Ishikawa (cell line): Measurements from ENCODE around the gene RNASEL.

Source experiments
- CEBPB ChIP-seq: IDR thresholded peaks from 2 replicates; pipeline ENCODE4 v1.6.1; 2012
- CREB1 ChIP-seq: IDR thresholded peaks from 2 replicates; pipeline ENCODE4 v1.6.1; 2012; ENCODE audit warnings: low read depth
- EGR1 ChIP-seq: IDR thresholded peaks from 2 replicates; pipeline ENCODE4 v1.6.1; 2012
- EP300 ChIP-seq: IDR thresholded peaks from 2 replicates; pipeline ENCODE4 v1.6.1; 2012; ENCODE audit warnings: borderline replicate concordance
- FOXM1 ChIP-seq: IDR thresholded peaks from 2 replicates; pipeline ENCODE4 v1.6.1; 2012; ENCODE audit warnings: low read depth, borderline replicate concordance
- NFIC ChIP-seq: IDR thresholded peaks from 2 replicates; pipeline ENCODE4 v1.6.1; 2012
- RAD21 ChIP-seq: IDR thresholded peaks from 2 replicates; pipeline ENCODE4 v1.6.1; 2012; ENCODE audit warnings: low read depth
- TAF1 ChIP-seq: IDR thresholded peaks from 2 replicates; pipeline ENCODE4 v1.6.1; 2012; ENCODE audit warnings: low read depth, mild to moderate bottlenecking
- TCF12 ChIP-seq: IDR thresholded peaks from 2 replicates; pipeline ENCODE4 v1.6.1; 2012; ENCODE audit warnings: low read depth
- TEAD4 ChIP-seq: IDR thresholded peaks from 2 replicates; pipeline ENCODE4 v1.6.1; 2012
- YY1 ChIP-seq: IDR thresholded peaks from 2 replicates; pipeline ENCODE4 v1.6.1; 2012; ENCODE audit warnings: low read depth
- ZBTB7A ChIP-seq: IDR thresholded peaks from 2 replicates; pipeline ENCODE4 v1.6.1; 2012; ENCODE audit warnings: low read depth
- TF ChIP-seq, protein P1 (sequence below): IDR thresholded peaks from 2 replicates; pipeline ENCODE4 v1.6.1; 2012; ENCODE audit warnings: low read depth, mild to moderate bottlenecking
- TF ChIP-seq, protein P2 (sequence below): IDR thresholded peaks from 2 replicates; pipeline ENCODE4 v1.6.1; 2012
- TF ChIP-seq, protein P3 (sequence below): IDR thresholded peaks from 2 replicates; pipeline ENCODE4 v1.6.1; 2012

Gene RNASEL

DNA sequence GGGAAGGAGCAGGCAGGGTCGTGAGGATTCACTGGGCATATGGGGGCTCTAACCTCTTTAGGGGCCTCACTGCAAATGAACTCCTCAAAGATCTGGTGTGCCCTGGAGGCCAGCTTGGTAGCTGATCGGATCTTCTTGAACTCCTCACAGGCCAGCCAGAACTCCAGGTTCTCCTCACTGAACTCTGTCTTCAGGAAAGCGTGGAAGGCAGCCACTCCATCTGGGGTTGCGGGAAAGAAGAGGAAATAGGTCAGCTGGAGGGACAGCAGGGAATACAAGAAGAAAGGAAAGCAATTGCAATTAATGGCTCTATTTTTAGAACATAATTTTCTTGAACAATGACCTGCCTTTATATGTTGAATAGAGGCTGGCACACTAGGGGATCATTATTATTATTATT, 12.9 kb upstream of the RNASEL start:
- TF ChIP-seq, protein P1, sequence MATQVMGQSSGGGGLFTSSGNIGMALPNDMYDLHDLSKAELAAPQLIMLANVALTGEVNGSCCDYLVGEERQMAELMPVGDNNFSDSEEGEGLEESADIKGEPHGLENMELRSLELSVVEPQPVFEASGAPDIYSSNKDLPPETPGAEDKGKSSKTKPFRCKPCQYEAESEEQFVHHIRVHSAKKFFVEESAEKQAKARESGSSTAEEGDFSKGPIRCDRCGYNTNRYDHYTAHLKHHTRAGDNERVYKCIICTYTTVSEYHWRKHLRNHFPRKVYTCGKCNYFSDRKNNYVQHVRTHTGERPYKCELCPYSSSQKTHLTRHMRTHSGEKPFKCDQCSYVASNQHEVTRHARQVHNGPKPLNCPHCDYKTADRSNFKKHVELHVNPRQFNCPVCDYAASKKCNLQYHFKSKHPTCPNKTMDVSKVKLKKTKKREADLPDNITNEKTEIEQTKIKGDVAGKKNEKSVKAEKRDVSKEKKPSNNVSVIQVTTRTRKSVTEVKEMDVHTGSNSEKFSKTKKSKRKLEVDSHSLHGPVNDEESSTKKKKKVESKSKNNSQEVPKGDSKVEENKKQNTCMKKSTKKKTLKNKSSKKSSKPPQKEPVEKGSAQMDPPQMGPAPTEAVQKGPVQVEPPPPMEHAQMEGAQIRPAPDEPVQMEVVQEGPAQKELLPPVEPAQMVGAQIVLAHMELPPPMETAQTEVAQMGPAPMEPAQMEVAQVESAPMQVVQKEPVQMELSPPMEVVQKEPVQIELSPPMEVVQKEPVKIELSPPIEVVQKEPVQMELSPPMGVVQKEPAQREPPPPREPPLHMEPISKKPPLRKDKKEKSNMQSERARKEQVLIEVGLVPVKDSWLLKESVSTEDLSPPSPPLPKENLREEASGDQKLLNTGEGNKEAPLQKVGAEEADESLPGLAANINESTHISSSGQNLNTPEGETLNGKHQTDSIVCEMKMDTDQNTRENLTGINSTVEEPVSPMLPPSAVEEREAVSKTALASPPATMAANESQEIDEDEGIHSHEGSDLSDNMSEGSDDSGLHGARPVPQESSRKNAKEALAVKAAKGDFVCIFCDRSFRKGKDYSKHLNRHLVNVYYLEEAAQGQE = no peak
- TF ChIP-seq TCF12 (no peak), YY1 (no peak), EP300 (no peak), RAD21 (no peak), TAF1 (no peak)
- TF ChIP-seq, protein P2, sequence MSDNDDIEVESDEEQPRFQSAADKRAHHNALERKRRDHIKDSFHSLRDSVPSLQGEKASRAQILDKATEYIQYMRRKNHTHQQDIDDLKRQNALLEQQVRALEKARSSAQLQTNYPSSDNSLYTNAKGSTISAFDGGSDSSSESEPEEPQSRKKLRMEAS = no peak

DNA sequence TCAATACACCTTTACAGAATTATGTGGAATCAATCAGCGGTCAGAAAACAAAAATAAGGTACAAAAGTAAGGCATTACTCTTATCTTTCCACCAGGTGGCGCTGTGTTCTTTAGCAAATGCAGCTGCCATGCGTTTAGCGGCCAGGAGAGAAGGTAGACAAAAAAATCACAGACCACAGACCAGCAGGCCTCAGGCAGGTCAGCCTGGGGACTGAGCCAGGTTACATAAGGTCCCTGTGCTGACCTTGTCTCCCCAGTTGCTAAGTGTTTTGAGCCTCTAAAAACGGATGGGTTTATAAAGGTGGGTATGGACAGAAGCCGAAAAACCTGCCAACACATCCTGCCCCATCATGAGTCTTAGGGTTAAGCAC, 12.3 kb upstream of the RNASEL start:
- TF ChIP-seq, protein P2 = peak; percentile 49
- TF ChIP-seq YY1 = no peak
- TF ChIP-seq, protein P3, sequence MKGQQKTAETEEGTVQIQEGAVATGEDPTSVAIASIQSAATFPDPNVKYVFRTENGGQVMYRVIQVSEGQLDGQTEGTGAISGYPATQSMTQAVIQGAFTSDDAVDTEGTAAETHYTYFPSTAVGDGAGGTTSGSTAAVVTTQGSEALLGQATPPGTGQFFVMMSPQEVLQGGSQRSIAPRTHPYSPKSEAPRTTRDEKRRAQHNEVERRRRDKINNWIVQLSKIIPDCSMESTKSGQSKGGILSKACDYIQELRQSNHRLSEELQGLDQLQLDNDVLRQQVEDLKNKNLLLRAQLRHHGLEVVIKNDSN = no peak
- TF ChIP-seq EP300 = no peak
- peak; percentile 96 for TF ChIP-seq RAD21
- no peak for TF ChIP-seq FOXM1
- TF ChIP-seq ZBTB7A = no peak

DNA sequence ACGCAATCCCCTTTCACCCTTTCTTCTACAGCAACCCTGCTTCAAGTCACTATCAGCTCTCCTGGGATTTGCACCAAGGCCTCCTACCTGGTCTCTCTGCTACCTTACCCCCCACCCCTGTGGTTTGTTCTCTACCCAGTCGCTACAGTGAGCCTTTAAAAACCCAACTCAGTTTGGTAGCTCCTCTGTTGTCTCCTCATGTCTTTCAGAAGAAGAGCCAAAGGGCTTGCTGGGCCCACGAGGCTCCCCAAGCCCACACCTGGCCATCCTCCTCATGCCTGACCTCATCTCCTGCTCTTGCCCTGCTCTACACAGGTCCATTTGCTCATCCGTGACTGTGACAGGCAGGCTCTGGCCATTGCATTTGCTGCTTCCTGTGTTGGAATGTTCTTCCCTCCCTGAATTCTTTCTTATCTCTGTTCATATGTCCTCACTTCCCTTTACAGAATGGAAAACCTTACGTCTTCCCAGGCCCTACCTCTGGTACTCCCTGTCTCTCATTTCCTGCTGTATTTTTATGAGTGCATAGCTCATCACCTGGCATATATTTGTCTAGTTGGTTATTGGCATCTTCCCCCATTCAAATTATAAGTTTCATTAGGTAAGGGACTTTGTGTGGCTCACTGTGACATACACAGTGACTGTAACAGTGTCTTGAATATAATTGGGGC, 11.8 kb upstream of the RNASEL start:
- TF ChIP-seq, protein P3 = no peak
- TF ChIP-seq CREB1 (no peak), TEAD4 (no peak), CEBPB (no peak), EGR1 (no peak), FOXM1 (no peak), NFIC (no peak), EP300 (no peak), TCF12 (no peak), ZBTB7A (no peak)
- TF ChIP-seq, protein P1 = no peak
- TF ChIP-seq, protein P2 = no peak

DNA sequence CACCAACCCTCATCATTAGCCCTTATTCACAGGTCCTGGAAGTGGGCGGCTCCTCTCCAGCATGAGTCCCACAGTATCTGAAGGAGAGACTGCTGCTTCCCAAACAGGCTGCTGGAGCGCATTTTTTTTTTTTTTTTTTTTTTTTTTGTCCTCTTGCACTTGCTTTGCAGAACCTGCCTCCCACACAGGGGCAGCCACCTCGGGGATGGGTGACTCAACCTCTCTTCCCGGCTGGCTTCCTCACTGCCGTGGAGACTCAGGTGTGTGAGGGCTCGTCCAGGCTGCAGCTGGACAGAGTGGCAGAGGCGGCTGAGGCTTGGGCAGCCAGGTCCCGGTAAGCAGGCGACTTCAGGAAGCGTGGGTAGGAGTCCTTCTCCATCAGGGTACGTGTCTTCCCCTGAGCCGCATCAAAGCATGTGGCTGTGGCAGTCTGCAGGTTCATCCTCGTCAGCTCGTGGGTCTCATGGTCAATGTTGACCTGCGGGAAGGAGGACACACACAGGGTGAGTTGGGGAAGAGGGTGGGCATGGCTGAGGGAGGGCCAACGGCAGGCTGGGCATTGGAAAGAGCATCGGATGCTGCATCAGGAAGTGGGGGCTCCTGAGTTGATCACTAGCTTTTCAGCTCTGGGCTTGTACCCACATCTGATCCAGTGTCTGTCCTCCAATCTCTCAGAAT, 11.1 kb upstream of the RNASEL start:
- TF ChIP-seq TEAD4 (no peak), TCF12 (no peak), RAD21 (no peak), CEBPB (no peak), YY1 (no peak), EGR1 (no peak), TAF1 (no peak), EP300 (no peak), ZBTB7A (no peak), NFIC (no peak), CREB1 (no peak)
- TF ChIP-seq, protein P2 = no peak
- TF ChIP-seq, protein P1 = no peak
- TF ChIP-seq, protein P3 = no peak
